SK-N-MC (cell line): ENCODE measurements around the gene EFCC1.
A peak's percentile ranks its signal among the peaks of the same experiment; 100 is the strongest.

ENCODE experiments used
- DNase-seq: peaks from one replicate; pipeline ENCODE4 v3.0.0-alpha.2; 2011; ENCODE audit warnings: low read depth, low spot score
- H3K27ac ChIP-seq: fragments of 200-600 bp; sonication (generic); 2 replicates; pipeline ENCODE4 v1.5.1; 2016; ENCODE audit warnings: mixed run types
- H3K36me3 ChIP-seq: fragments of 200-600 bp; sonication (generic); 2 replicates; pipeline ENCODE4 v1.6.1; 2017; ENCODE audit warnings: antibody characterized with exemption, low read length, mixed read lengths; ENCODE audit not compliant: insufficient read depth
- H3K4me3 ChIP-seq: fragments of 200-600 bp; sonication (generic); 2 replicates; pipeline ENCODE4 v1.5.1; 2016
- H3K9ac ChIP-seq: fragments of 200-600 bp; sonication (generic); 2 replicates; pipeline ENCODE4 v1.8.0; 2017; ENCODE audit warnings: mixed run types, mixed read lengths; ENCODE audit not compliant: insufficient read length
- H3K9me3 ChIP-seq: fragments of 200-600 bp; sonication (generic); 2 replicates; pipeline ENCODE4 v1.6.1; 2017; ENCODE audit warnings: low read depth, mild to moderate bottlenecking, antibody characterized with exemption, low read length, moderate library complexity, mixed read lengths
- EZH2 ChIP-seq: fragments of 200-600 bp; sonication (generic); IDR thresholded peaks from one replicate; pipeline ENCODE4 v1.6.1; 2017; ENCODE audit warnings: antibody characterized with exemption
- FOXP2 ChIP-seq: optimal IDR thresholded peaks from 2 replicates; pipeline ENCODE3; 2011; ENCODE audit warnings: mild to moderate bottlenecking, moderate library complexity; ENCODE audit not compliant: insufficient read depth; ENCODE audit errors: extremely low read length, control extremely low read depth
- POLR2AphosphoS5 ChIP-seq: IDR thresholded peaks from 2 replicates; pipeline ENCODE4 v1.6.1; 2012; ENCODE audit warnings: mild to moderate bottlenecking, low read depth, low read length, borderline replicate concordance

The EFCC1 gene

DNA sequence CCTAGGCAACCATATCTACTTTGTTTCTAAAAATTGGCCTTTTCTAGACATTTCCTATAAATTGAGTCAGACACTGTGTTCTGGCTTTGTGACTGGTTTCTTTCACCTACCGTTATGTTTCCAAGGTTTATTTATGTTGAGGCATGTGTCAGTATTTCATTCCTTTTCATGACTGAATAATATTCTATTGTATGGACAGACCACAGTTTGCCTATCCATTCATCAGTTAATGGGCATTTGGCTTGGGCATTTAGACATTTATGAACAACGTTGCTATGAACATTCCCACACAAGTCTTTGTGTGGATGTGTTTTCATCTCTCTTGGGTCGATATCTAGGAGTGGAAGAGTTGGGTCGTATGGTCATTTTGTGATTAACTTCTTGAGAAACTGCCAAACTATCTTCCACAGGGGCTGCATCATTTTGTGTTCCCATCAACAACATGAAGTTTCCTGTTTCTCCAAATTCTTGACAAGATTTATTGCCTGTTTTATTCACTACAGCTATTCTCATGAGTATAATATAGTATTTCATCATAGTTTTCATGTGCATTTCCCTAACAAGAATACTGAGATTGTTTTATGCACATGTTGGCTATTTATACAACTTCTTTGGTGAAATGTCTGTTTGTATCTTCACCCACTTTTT, 3.5 kb upstream of the EFCC1 start:
- DNase-seq: peak; percentile 22
- TF ChIP-seq POLR2AphosphoS5 (no peak), EZH2 (no peak), FOXP2 (no peak)
- no peaks in the 10 kb centered on the region for H3K36me3 ChIP-seq
- peak overlapping the region; percentile 49 for H3K4me3 ChIP-seq
- H3K9me3 ChIP-seq: no peaks in the 10 kb centered on the region
- H3K9ac ChIP-seq: peak overlapping the region; percentile 15
- H3K27ac ChIP-seq: peak overlapping the region; percentile 95

DNA sequence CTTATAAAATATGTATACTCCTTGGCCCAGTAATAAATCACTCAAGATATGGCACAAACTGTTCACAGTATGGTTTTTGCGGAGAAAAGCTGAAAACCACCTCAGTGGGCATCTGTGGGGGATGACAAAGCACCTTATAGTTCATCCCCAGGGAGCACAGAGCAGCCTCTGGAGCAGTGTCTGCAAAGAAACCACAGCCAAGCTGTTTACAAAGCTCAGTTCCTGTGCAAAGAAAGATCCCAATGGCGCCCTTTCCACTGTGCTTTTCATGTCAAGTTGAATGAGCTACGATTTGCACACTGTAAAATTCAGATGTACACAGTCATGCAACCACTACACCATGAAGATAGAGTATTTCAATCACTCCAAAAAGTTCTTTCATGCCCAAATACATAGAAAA, 2.5 kb upstream of the EFCC1 start:
- Histone ChIP-seq H3K9ac (peak overlapping the region; percentile 46), H3K9me3 (no peaks in the 10 kb centered on the region), H3K4me3 (peak overlapping the region; percentile 49), H3K27ac (peak overlapping the region; percentile 95), H3K36me3 (no peaks in the 10 kb centered on the region)
- DNase-seq: peak; percentile 71
- TF ChIP-seq POLR2AphosphoS5 (no peak), FOXP2 (peak; percentile 38)

GRCh38 chr3:128999102-128999501, 2.0 kb upstream of the EFCC1 start:
- DNase-seq: no peak
- peak overlapping the region; percentile 49 for H3K4me3 ChIP-seq
- no peaks in the 10 kb centered on the region for H3K9me3 ChIP-seq
- no peaks in the 10 kb centered on the region for H3K36me3 ChIP-seq
- peak overlapping the region; percentile 46 for H3K9ac ChIP-seq
- peak overlapping the region; percentile 95 for H3K27ac ChIP-seq
- TF ChIP-seq FOXP2 (no peak), POLR2AphosphoS5 (no peak), EZH2 (no peak)

DNA sequence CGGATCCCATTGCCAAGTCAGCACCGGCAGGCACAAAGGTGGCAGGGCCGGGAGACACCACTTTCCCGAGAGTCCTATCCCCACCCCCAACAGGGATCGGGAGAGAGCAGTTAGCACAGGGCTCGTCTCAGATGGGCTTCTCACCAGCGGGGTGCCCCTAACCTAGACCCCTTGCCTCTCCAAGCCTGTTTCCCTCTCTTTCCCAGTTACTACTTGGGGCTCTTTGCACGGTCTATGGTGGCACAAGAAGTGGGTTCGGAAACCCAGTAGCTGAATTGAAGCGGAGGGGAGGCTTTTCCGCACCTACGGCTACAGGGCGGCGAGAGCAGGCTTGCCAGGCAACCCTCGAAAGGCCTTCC, 383 bp upstream of the EFCC1 start:
- H3K36me3 ChIP-seq: no peaks in the 10 kb centered on the region
- H3K9me3 ChIP-seq: no peaks in the 10 kb centered on the region
- H3K4me3 ChIP-seq: no peak overlapping the region
- H3K27ac ChIP-seq: no peak overlapping the region
- no peak for DNase-seq
- no peak overlapping the region for H3K9ac ChIP-seq
- TF ChIP-seq POLR2AphosphoS5 (no peak), EZH2 (no peak), FOXP2 (no peak)

- TF ChIP-seq FOXP2 (no peak), EZH2 (peak; percentile 86)
- Histone ChIP-seq H3K9ac (no peak overlapping the region), H3K9me3 (no peaks in the 10 kb centered on the region), H3K36me3 (no peaks in the 10 kb centered on the region), H3K4me3 (peak overlapping the region; percentile 71), H3K27ac (no peak overlapping the region)
- DNase-seq: no peak
Observed at GRCh38 chr3:129001806-129002572, 885 bp downstream of the EFCC1 start.

- TF ChIP-seq EZH2 (no peak), FOXP2 (no peak), POLR2AphosphoS5 (no peak)
- no peak for DNase-seq
- Histone ChIP-seq H3K27ac (no peak overlapping the region), H3K9ac (no peak overlapping the region), H3K4me3 (no peak overlapping the region; the same call in 1 of the 2 replicates), H3K9me3 (no peaks in the 10 kb centered on the region), H3K36me3 (no peaks in the 10 kb centered on the region)
Observed at GRCh38 chr3:129002573-129003569, 1.8 kb downstream of the EFCC1 start.

DNA sequence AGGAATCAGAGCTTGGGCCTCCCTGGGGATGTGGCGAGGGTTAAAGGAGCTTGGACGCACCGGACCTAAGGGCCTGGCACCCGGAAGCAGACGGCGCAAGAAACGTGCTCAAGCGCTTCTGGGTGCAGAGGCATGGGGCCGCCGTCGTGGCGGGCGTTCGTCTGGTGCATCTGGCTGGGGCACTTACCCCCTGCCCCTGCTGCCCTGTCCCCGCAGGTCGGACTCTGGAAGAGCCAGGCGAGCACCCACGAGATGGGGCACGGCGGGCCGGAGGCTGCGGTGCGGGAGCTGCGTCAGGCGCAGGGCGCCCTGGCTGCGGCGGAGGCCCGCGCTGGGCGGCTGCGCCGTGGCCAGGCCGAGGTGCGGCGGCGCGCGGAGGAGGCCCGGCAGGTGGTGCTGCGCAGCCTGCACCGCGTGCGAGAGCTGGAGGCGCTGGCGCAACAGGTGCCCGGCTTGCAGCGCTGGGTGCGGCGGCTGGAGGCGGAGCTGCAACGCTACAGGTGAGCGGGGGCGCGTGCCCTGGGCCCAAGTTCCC, 2.5 kb downstream of the EFCC1 start:
- H3K9ac ChIP-seq: no peak overlapping the region
- DNase-seq: no peak
- TF ChIP-seq EZH2 (no peak), POLR2AphosphoS5 (no peak), FOXP2 (no peak)
- H3K9me3 ChIP-seq: no peaks in the 10 kb centered on the region
- H3K36me3 ChIP-seq: no peaks in the 10 kb centered on the region
- no peak overlapping the region for H3K27ac ChIP-seq
- no peak overlapping the region for H3K4me3 ChIP-seq

DNA sequence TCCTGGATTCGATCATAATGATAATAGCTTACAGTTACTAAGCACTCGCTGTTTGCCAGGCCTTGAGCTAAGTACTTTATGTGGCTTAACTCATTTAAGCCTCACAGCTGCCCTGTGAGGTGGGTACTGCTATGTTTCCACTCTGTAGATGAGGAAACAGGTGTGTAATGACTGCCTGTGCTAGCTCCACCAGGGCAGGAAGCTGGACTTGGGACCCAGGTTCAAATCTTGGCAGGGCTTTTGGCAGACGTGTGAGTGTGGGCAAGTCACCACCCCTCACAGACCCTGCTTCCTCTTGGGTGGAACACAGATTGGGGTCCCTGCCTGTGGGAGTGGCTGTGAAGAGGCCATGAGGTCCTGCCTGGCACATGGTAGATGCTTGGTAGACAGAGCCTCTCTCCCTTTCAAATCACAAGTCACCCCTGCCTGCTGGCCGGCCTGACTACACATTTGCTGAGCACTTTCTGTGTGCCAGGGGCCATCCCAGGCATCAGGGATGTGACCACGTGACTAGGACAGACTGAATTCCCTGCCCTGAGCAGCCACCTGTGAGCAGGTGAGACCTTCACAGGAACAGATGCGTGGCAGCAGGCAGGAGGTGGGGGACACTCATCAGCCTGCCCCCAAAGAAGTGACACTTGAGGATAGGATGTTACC, 3.7 kb downstream of the EFCC1 start:
- Histone ChIP-seq H3K4me3 (no peak overlapping the region), H3K9ac (no peak overlapping the region), H3K9me3 (no peaks in the 10 kb centered on the region), H3K27ac (no peak overlapping the region), H3K36me3 (no peaks in the 10 kb centered on the region)
- TF ChIP-seq EZH2: no peak
- TF ChIP-seq POLR2AphosphoS5: no peak
- DNase-seq: no peak
